Putamen (tissue), 1 donor: ENCODE data around the gene TSHZ1.

Experiments
- DNase-seq: peaks from one replicate; pipeline ENCODE4 v3.0.0-alpha.2; 2016; ENCODE audit warnings: low spot score

The TSHZ1 gene, protein sequence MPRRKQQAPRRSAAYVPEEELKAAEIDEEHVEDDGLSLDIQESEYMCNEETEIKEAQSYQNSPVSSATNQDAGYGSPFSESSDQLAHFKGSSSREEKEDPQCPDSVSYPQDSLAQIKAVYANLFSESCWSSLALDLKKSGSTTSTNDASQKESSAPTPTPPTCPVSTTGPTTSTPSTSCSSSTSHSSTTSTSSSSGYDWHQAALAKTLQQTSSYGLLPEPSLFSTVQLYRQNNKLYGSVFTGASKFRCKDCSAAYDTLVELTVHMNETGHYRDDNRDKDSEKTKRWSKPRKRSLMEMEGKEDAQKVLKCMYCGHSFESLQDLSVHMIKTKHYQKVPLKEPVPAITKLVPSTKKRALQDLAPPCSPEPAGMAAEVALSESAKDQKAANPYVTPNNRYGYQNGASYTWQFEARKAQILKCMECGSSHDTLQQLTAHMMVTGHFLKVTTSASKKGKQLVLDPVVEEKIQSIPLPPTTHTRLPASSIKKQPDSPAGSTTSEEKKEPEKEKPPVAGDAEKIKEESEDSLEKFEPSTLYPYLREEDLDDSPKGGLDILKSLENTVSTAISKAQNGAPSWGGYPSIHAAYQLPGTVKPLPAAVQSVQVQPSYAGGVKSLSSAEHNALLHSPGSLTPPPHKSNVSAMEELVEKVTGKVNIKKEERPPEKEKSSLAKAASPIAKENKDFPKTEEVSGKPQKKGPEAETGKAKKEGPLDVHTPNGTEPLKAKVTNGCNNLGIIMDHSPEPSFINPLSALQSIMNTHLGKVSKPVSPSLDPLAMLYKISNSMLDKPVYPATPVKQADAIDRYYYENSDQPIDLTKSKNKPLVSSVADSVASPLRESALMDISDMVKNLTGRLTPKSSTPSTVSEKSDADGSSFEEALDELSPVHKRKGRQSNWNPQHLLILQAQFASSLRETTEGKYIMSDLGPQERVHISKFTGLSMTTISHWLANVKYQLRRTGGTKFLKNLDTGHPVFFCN (N-terminal part only)

DNA sequence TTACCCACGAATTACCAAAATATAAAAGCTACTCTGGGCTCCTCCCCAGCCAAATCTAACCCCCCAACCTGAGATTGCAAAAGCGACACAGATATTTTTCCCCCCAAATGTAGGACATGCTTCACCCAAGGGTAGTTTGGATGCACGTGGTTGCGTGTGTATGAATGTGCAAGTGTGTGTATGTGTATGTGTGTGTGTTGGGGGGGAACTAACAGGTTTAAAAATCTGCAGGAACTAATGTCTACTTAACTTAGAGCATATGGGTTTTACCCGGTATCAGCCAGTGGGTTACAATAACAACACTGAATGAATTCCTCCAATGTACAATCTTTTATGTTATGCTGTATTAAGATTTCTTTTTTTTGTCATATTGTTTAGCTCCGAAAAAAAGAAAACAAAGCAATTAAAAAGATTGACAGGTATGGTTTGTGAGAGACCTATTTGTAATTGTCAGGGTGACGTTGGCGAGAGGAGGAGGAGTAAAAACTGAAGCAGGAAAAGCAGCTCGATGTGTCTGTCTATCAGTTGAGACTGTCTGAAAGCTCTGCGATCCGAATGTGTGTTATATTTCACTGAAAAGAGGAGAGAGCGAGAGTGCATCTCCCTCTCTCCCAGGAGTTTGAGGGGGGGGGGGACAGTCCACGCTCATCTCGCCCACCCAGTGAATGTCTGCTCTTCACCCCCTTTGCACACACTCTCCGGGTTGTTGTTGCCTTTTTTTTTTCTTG, at the start of gene TSHZ1:
TSHZ1 (plus strand) TSS at position 524 of the 728 bp plus-strand sequence. CDS start 1,080 bp downstream, outside the sequence.
- DNase-seq = peak; percentile 85

DNA sequence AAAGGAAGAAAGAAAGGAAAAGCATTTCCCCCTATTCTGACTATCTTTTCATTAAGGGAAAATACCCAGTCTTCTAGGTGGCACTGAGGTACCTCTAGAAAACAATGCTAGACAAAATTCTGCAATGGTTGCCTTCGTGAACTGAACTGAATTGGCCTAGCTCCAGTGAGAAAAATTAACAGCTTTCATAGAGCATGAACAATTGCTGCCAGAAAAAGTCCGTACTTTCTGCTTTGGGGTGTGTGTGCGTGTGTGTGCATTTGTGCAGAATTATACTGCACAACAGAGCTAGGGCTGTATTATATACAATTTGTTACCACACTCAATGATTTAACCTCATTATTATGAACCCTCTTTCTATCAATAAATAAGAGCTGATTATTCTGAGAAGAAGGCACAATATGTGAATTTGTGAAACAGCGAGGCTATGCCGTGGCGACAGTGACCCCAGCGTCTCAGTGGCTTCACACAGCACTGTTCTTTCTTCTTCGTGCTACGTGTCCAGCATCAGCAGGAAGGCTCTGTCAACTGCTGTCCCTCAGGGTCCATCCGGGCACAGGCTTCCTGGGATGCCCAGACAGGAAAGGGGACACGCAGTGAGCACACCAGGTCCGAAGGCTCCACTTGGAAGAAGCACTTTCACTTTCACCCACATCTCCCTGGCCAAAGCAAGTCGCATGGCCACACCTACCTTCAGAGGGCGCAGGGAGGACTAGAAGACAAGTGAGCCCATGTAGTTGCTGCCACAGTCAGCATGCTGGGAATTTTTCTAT, 49.2 kb upstream of the TSHZ1 start:
- DNase-seq = no peak

DNA sequence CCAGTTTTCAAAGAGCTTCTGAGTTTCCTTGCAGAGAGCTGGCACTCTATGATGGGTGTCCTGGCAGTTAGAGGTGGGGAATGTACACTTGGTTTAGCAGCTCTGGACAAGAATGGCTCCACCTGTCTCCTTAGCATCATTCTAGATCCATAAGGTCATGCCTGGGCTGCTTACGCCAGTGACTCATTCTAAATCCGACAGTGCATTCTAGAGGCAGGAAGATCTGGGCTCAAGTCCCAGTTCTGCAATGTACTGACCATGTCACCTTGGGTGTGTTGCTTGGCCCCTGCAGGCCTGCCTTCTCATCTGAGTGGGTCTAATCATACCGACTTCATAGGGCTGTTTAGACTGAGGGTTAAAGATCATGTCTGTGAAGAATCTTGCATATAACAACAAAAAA, 48.1 kb upstream of the TSHZ1 start:
- DNase-seq = no peak

DNA sequence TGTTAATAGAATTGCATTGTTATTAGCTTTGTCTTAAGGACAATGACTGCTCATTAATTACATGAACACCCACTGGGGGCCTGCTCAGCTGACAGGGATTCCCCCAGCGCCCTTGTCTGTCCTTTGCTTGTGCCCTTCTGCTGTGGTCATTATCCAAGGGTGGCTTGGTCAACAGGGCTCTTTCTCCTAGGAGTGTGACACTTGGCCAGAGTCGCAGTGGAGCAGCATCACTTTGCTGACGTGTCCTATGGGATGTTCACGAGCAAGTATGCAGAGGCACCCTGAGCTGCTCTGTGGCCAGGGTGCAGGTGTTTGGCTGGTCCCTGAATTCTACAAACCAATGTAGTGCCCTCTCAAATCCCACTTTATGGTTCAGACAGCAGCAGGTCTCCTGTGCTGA, 47.6 kb upstream of the TSHZ1 start:
- no peak for DNase-seq

DNA sequence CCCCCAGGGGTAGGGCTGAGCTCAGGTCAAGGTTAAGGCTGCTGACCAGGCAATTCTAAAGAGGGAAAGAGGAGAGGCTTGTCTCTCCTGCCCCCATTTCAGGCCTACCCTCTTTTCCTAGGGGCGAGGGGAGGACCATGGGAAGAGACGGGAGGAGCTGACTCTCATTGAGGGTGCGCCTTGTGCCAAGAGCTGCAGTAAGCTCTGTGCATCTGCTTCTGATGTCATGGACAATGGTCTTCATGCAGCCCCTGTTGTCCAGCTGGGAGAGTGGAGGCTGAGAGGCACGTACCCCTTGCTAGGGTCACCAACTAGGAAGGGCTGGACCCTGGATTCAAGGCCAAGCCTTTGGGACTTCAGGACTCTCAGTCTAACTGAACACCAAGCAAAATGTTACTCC, 46.9 kb upstream of the TSHZ1 start:
- no peak for DNase-seq

DNA sequence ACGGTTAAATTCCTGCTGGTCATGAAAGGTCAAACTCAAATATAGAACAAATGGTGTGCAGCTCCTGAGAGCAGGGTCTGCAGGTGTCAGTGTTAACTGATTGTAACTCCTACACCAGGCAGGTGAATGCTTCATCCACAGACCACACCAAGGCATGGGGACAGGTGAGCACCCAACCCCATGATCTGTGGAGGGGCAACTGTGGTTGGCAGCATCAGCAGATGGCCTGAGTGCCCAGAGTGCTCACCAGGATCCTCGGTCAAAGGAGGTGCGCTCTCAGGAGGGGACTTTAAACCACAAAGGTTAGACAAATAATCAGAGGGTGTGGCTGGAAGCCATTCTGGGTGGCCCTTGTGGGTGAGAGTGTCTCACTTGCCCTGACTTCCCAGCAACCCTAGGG, 46.1 kb upstream of the TSHZ1 start:
- DNase-seq = no peak

DNA sequence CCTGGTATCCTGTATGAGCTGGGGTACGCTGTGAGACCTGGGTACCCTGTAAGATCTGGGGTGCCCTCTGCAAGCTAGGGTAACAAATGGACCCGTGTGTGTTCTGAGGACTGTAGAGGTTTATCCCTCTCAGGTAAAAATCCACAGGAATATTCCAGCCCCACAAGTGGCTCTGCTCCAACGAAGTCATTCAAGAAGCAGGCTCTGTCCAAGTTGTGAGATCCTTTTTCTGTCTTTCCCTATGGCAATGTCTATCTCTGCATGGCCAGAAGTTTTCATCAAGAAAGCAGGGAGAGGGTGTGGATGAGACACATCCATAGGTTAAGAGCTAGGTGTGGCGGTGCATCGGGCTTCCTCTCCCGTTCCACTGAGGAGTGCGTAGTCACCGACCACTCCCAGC, 44.7 kb upstream of the TSHZ1 start:
- DNase-seq = no peak

DNA sequence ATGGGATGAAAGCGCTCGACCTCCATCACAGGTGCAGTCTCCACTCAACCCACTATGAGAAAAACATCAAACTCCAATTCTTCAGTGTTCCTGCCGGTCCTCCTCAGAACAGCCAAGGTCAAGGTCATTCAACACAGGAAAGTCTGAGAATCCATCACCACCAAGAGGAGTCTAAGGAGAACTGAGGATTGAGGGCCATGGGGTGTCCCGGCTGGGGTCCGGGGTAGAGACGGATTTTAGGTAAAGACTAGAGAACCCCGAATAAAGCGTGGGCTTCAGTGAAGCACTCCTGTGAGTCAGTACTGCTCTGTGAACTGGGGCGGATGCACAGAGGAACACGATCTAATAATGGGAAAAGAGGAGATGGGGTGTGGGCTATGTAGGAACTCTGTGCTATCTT, 43.5 kb upstream of the TSHZ1 start:
- DNase-seq = no peak

DNA sequence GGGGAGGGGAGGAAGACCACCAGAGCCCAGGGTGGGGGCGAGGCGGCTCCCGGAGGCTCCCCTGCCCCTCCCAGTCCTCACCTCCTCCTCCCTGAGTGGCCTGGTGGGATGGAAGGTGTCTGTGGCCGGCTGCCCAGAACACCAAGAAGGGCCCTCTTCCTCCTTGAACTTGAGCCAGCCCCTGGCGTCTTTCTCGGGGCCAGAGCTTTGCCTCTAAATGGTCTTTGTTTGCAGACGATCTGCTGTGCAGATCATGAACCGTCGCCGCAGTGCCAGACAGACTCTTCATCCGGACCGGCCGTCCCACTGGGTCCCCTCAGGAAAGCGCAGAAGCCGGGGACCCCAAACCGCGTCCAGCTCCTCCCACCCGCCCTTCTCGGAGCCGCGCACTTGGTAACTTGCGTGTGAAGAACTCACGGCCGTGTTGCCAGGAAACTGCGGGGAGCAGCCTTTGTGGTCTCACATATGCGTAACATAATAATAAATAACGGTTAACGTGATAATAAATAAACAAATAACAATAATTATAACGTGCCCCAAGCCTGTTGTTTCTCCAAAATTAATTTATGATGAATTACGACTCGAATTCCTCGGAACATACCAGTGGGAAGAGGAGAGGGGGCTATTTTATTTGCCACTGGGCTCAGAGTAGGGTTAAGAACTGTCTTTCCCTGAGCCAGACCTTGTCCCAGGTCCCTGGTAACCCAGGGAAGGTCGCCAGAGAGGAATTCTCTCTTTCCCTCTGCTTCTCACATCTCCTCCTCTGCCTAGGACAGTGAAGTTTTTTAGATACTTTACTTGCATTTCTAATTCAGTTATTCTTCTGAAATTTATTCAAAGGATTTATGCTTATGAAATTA, 42.6 kb upstream of the TSHZ1 start:
- no peak for DNase-seq

DNA sequence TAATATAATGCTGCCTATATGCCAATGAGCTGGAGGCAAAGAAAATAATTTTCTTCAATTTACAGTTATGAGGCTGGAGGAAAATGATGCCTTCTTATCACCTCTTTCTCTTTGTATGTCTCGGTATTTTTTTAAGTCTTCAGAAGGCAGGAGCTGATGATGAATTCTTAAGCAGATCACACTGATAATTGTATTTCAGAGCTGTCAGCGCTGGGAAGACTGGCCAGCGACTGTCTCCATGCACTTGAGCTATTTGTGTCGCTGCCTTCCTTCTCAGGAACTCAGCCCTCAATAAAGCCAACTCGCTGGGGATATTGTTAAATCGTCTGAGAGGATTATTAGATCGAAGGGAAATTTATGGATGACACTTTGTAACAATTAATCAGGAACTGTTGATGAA, 42.0 kb upstream of the TSHZ1 start:
- DNase-seq = no peak

DNA sequence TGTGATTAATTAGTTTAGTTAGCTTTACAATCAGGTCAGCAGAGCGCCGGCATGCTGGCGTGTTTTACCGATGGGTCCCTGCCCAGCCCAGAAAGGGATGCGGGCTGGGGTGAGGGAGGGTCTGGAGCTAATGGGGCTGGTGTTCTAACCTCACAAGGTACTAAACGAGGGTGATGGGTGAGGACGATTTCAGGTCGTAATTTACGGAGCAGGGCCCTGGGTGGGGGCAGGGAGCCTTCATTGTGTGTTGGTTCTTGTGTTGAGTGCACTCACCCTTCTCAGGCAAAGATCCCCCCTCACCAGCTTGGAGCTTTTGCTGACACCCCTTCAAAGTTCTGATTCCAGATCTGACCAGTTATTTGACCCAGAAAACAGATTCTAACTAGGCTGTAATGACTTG, 41.2 kb upstream of the TSHZ1 start:
- no peak for DNase-seq

DNA sequence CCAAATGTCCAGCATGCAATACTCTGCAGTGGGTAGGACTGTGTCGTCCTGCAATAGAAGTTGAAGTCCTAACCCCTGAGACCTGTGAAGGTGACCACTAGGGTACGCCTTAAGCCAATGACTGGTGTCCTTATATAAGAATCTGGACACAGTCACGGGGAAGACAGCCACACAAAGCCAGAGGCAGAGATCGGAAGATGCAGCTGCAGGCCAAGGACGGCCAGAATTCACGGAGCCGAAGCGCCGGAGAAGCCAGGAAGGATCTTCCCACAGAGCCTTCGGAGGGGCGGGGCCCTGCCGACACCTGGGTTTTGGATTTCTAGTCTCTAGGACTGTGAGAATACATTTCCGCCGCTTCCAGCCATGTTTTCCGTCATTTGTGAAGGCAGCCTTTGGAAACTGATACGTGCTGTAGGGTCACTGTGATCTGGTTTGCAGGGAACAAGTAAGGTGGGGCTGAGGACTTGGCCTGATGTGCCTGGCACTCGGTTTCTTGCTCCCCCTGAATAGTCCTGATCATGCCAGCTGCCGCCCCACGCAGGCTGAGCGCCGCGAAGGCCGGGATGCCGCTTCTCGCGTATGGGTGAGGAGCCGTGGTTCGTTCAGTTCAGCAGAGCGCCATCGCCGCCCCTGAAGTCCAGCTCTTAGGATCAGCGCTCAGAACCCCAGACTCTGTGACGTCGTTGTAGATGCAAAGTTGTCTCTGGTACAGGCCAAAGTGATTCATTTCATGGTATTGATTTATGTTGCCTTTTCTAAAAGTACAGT, 40.4 kb upstream of the TSHZ1 start:
- no peak for DNase-seq

DNA sequence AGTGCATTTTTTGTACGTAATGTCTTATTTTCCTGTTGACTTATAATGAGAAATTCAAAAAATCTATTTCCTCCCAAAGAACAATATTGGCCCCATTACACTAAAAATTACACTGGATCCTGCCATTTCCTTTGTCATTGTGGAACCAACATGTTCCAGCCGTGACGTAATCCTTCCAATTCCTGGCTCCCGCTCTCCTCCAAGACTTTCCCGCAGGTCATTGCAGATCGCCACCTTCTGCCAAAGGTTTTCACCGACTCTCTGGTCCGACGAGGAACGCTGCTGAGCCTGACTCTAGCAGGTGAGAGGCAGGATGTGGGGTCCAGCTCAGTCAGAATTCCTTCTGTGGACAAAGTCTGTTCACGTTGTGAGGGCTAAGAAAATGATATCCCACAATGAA, 39.7 kb upstream of the TSHZ1 start:
- DNase-seq = no peak

DNA sequence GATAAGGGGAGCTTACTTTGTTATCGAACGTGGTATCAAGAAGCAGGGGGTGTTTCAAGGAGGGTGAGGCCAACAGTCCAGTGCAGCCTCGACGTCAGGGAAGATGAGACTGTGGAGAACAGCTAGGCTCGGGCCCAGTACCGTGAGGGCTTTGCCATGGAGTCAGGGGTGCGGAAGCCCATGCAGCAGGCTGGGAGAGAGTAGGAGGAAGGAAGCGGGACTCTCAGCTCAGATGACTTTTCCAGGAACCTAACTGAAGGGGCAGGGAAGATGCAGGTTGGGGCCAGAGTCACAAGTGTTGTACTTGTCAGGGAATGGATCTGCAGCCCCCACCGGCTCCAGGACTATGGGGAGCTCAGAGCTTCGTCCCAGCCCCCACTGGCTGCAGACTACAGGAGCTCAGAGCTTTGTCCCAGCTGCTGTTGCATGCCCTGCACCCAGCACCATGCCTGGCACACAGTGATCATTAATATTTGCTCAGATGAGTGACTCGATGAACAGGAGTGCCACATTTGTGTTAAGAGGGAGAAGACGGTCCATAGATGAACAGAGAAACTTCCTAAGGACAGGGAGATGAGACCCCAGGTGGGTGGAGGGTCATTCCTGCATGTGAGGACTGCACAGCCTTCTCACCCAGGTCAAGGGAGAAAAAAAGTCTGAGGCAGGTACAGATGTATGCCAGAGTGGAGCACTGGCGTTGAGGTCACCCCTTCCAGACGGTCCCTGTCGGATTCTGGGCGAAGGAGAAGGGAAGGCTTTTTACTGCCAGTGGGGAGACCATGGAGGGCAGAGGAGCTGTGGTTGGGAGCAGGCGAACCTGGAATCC, 38.1 kb upstream of the TSHZ1 start:
- DNase-seq = no peak

DNA sequence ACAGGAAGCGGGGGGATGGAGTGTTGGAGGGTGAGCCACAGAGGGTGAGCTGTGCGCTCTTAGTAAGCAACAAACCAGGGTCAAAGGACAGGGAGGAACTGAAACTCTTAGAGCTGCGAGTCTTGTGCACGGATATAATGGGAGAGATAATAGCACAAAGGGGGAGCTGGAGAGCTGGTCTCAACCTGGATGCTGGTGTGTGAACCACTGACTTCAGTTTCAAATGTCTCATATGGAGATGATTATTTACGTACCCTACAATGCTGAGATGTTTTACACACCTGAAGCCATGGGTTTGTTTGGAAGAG, 37.5 kb upstream of the TSHZ1 start:
- no peak for DNase-seq

DNA sequence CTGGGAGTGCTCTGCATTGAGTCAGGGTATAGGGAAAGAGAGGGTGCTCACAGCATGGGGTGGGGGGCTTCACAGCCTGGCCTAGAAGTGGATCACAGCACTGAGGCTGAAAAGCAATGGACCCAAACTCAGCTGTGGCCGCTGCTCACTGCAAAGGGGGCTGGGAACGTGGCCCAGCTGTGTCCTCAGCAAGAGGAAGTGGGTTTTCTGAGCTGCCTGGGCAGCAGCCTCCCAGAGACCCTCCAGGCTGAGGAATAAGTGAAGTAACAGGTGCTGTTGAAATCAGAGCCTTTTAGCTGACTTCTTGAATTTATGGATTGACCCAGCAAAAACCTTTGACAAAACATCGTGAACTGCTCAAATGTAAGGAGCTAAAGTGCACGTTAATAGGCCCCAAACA, 36.9 kb upstream of the TSHZ1 start:
- no peak for DNase-seq

DNA sequence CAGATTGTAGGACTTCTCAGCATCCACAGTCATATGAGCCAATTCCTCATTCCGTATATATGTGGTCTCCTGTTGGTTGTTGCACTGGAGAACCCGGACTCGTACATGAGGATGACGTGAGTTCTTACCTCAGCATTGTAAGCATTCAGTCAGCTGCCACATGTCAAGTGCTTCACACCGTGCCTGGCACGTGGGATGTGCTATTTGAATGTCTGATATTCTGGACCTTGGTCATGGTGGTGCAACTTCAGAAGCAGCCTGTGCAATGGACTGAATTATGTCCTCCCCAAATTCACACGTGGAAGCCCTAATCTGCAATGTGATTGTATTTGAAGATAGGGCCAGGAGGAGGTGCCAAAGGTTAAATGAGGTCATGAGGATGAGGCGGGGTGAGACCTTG, 33.7 kb upstream of the TSHZ1 start:
- no peak for DNase-seq

DNA sequence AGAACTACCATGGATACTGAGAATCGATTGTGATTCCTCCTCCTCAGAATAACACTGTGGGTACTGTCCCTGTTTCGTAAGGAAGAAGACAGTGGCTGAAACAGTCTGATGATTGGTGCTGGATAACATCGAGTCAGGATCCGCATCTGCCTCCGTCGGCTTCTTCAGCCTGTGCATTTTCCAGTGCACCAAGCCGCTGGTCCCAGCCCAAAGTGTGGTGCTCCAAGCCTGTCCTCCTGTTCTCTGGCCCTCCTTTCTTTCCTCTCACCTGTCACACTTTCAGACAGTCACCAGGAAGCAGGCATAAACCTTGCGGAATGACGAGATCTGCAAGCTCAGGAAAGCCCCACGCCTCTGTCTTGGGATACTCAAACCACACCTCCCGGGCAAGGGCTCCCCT, 32.2 kb upstream of the TSHZ1 start:
- DNase-seq = no peak
